HG03103 (cell line): ENCODE data around the gene DKK2.

Experiments
- ATAC-seq: cut with Tn5 transposase; IDR thresholded peaks from one replicate; pipeline ENCODE4 v1.9.1; 2021; ENCODE audit warnings: low read depth; ENCODE audit not compliant: unreplicated experiment

Gene DKK2

GRCh38 chr4:107035819-107036583 lies at the start of gene DKK2:
DKK2 (minus strand) TSS chr4:107036313; CDS start chr4:107035591, 722 bp downstream.
- ATAC-seq: no peak

GRCh38 chr4:107077192-107077591 lies 41.1 kb upstream of the DKK2 start:
- ATAC-seq: no peak

GRCh38 chr4:107072836-107073736 lies 37.0 kb upstream of the DKK2 start:
- no peak for ATAC-seq

- no peak for ATAC-seq
These were observed 35.0 kb upstream of the DKK2 start for GRCh38 chr4:107071108-107071507.

GRCh38 chr4:107069049-107069448 lies 32.9 kb upstream of the DKK2 start:
- ATAC-seq: no peak

GRCh38 chr4:107068116-107068515 lies 32.0 kb upstream of the DKK2 start:
- no peak for ATAC-seq

GRCh38 chr4:107066621-107067020 lies 30.5 kb upstream of the DKK2 start:
- no peak for ATAC-seq

GRCh38 chr4:107065201-107065600 lies 29.1 kb upstream of the DKK2 start:
- no peak for ATAC-seq

GRCh38 chr4:107060388-107060787 lies 24.3 kb upstream of the DKK2 start:
- no peak for ATAC-seq

GRCh38 chr4:107058828-107059227 lies 22.7 kb upstream of the DKK2 start:
- ATAC-seq: no peak

- no peak for ATAC-seq
These were observed 14.5 kb upstream of the DKK2 start for GRCh38 chr4:107050525-107051135.

- no peak for ATAC-seq
These were observed 10.1 kb upstream of the DKK2 start for GRCh38 chr4:107046261-107046660.

- ATAC-seq: no peak
These were observed 8.1 kb upstream of the DKK2 start for GRCh38 chr4:107044170-107044569.

- ATAC-seq: no peak
These were observed 1.1 kb upstream of the DKK2 start for GRCh38 chr4:107037199-107037584.

- ATAC-seq: no peak
These were observed 578 bp upstream of the DKK2 start for GRCh38 chr4:107036584-107037198.

- ATAC-seq: no peak
These were observed 906 bp downstream of the DKK2 start for GRCh38 chr4:107034996-107035818.

- no peak for ATAC-seq
These were observed 1.8 kb downstream of the DKK2 start for GRCh38 chr4:107034091-107034995.

- no peak for ATAC-seq
These were observed 8.7 kb downstream of the DKK2 start for GRCh38 chr4:107027379-107027778.

GRCh38 chr4:107018344-107018735 lies 17.8 kb downstream of the DKK2 start:
- no peak for ATAC-seq
